Stimulated activated naive CD4-positive, alpha-beta T cell (primary cell): ENCODE measurements around the gene LMF1.

Experiments used
- DNase-seq, 6 experiments: peaks; one replicate each; lab custom pipeline; 2025; lab: John Stamatoyannopoulos, UW

Gene LMF1

DNA sequence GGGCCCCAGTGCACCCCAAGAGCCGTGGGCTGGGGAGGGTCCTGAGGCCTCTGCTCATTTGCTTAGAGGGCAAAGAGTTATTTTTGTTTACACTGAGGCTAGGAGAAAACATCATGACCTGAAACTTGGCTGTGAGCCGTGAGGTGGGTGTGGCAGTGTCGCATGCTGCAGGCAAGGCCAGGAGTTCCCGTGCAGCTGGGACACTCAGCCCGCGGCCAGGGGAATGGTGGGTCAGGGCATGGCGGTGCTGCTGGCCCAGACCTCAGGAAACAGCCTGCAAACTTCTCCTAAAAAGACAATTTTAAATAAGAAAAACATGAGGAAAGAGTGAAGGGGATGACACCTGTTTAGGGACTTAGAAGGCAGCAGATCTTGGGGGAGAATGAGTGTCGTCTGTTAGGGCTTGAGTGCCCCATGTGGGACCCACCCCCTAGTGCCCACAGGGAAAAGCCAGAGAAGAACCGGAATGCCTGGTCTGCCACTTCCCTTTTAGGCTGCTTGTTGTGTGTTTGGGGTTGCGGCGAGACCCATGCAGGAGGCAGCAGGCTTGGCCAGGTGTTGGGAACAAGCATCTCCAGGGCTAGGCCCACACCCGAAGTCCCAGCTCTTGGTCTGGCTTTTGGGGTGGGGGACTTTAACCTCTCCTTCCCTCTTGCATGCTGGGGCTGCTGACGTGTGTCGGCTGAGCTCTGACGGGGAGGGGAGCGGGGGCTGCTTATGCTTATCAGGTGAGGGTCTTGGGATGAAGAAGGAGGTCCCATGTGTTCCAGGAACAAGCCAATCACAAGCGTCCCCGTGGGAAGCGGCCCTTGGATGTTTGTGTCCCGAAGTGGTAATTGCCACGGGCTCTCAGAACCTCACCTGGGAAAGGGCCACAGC lies 89.3 kb downstream of the LMF1 start:
- no peak for DNase-seq

GRCh38 chr16:880471-881171 lies 90.2 kb downstream of the LMF1 start:
- DNase-seq = no peak

DNA sequence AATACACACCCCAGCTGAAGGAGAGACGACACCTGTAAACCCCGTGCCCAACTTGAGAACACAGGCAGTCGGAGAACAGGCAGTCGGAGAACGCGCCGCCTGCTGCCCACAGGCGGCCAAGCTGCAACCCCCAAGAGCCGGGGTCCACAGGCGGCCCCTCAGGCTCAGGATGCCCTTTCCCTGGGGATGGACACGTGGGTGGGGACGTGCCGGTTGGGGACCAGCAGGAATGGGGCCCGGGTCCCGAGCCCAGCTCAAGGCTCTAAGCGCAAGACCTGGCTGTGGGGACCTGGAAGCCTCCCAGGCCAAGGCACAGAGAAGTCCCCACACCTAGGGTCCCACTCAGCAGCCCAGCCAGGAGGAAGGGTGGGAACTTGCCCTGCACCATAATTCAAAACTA lies 90.8 kb downstream of the LMF1 start:
- DNase-seq = no peak

- DNase-seq = no peak
Observed at GRCh38 chr16:879461-879861, 91.3 kb downstream of the LMF1 start.

- DNase-seq = no peak
Observed at GRCh38 chr16:878886-879285, 91.9 kb downstream of the LMF1 start.

DNA sequence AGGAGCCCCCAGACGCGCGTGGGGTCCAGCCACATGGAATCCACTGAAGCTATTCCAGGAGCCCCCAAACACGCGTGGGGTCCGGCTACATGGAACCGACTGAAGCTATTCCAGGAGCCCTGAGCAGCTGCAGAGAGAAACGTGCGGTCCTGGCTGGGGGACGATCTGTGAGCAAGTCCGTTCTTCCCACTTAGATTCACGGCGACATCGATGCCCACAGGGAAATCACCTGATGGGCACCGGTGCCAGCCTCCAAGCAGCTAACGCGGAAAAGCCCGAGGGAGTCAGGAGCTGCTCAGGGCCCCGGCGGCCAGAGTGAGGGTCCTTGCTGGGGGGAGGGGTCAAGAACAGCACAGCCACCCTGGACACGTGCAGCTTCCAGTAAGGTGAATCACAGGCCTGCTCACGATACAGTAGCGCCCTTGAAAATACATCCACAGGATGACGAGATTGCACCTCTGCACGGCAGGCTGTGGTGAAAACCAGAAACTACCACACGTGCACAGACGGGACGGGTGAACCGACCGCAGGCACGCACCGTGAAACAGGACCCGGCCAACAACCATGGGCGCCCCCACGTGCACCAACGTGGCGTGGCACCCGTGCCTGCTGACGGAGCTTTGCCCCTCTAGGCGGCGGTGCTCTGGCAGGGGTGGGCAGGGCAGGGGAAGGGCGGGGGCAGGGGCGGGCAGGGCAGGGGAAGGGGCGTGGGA lies 92.6 kb downstream of the LMF1 start:
- DNase-seq = no peak

- no peak for DNase-seq
Observed at GRCh38 chr16:877242-878071, 93.3 kb downstream of the LMF1 start.

- no peak for DNase-seq
Observed at GRCh38 chr16:876523-877241, 94.1 kb downstream of the LMF1 start.

- no peak for DNase-seq
Observed at GRCh38 chr16:876041-876335, 94.8 kb downstream of the LMF1 start.

DNA sequence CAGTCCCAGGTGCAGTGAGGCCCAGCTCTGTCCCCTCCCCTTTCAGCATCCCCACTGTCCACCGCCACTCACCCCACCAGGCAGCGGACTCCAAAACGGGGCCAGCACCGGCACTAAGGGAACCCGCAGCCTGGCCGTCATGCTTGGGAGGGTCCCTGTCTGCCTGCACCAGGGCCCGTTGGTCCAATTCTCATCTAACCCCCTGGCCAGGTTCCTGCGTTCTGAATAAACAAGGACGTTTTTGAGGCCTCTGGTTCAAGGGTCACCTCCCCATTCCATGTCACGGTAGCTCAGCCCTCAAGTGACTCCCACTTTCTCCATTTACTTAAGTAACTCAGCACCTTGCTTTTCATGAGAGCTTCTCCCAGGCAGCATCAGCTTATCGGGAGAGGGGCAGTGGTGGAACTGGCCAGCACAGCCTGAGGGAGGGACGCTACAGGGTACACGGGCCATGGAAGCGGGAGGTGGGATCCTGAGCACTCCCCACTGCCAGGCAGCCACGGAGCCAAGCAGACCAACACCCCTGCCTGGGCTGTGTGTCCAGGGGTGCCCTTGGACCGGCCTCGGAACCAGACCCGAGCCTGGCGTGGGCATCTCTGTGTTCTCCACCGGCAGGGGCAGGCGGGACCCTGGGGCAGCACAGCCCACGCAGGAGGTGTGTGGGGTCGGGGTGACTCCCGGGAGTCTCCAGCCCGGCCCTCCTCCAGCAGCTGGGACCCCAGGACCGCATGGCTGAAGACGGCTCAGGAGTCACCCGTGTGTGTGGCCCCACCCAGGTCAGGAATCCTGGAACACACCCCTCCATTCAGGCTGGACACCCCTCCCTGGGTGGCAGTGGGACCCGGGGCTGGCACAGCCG lies 95.4 kb downstream of the LMF1 start:
- no peak for DNase-seq

- DNase-seq = no peak
Observed at GRCh38 chr16:874366-875181, 96.2 kb downstream of the LMF1 start.

DNA sequence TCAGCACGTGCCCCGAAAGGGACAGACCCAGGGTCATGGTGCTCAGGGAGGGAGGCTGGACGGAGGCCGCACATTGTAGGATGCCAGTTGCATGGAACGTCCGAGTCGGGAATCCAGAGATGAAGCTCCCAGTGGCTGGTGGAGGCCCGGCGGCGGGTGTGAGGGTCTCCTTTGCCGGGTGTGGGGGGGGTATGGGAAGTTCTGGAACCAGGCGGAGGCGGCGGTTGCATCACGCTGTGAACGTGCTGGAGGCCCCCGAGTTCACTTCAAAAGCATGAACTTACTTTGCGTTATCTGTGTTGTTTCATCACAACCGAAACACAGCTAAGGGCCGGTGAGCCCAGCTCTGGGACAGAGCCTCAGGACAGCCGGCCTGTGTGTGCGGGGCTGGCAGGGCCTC lies 96.9 kb downstream of the LMF1 start:
- DNase-seq = no peak

GRCh38 chr16:873243-873661 lies 97.5 kb downstream of the LMF1 start:
- no peak for DNase-seq

GRCh38 chr16:872436-873242 lies 98.1 kb downstream of the LMF1 start:
- no peak for DNase-seq

GRCh38 chr16:871562-872345 lies 99.0 kb downstream of the LMF1 start:
- DNase-seq = no peak

DNA sequence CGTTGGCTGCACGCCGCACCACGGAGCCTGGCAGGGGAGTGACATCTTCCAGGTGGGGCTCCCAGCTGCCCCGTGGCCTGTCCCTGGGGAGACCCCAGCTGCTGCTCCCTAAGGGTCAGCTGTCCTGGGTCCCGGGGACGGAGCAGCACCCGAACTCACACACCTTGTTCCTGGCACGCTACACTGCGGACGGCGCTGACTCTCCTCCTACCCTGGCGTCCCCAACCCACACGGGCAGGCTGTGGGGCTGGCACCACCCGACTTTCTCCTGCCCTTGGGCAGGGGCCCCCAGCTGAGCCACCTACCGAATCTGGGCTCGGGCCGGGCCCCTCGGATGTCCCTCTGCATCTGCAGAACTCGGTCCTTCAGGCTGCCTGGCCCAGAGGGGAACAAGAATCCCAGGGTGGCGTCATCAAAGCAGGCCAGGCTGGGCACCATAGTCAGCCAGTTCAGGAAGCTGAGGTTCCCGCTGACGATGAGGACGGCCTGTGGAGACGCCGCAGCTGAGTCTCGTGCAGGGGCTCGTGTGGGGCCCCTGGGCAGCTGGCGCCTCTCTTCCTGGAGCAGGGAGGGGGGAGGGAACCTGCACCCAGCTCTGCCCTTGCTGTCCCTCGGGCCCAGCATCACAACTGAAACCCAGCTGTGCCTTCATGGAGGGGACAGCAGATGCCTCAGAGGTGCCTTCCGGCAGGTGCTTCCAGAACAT lies 99.8 kb downstream of the LMF1 start:
- DNase-seq = no peak
